ENCODE data around the gene PTGDR. TPM values are rescaled to one million over a fixed set of nuclear protein-coding genes. Genes with fewer than 3 reads are reported as not detected.

The PTGDR gene
- total and polyA plus RNA-seq, 9 of the 15 experiments (the other 6 are each of a cell fraction or from before 2014, with no cell fraction given), result not detected

DNA sequence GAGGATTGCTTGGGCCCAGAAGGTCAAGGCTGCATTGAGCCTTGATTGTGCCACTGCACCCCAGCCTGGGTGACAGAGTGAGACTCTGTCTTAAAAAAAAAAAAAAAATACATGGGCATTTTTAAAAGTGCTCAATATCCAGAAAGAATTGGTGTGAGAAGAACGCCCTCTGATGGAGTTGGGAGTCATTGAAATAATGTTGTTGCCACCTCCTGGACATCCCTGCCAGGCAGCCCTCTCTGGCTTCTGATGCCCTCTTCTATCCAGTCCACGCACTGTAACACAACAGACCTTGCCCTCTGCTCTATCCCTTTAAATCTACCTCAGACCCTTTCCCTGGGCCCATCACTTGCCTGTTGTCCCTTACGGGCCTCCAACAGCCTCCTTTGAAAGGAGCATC is 4.9 kb downstream of the PTGDR start:
- CTCF ChIA-PET (ENCODE audit: low intra/inter-chr PET ratio), result no interaction called here
- ATAC-seq (0 out of 3 replicates have a peak, but pooled peaks have one; percentile 25), FAIRE-seq (no peak), DNase-seq (ENCODE audit: extremely low read depth in 1 of 4, low spot score in 3 of 4) (peak in 2 of 4 experiments; percentile 5 to 7)
- Histone ChIP-seq H3K27ac (ENCODE audit: extremely low read depth, low read depth, low read length) (no peak overlapping the region), H2AFZ (ENCODE audit: low read depth, low read length) (no peak overlapping the region), H3K9ac (ENCODE audit: insufficient read depth in 1 of 2, low read depth in 2 of 2, low read length in 2 of 2) (no peak overlapping the region), H3K9me1 (ENCODE audit: control insufficient read depth, insufficient read depth, low read length) (no peaks in the 10 kb centered on the region), H3K79me2 (ENCODE audit: control insufficient read depth, insufficient read depth, low read length) (no peaks in the 10 kb centered on the region), H3K4me1 (replicated peaks in 1 of 2; ENCODE audit: control insufficient read depth in 2 of 2, insufficient read depth in 2 of 2, low read length in 2 of 2) (no peaks in the 10 kb centered on the region), H3K36me3 (ENCODE audit: control insufficient read depth, insufficient read depth, low read length) (no peaks in the 10 kb centered on the region), H3K9me3 (replicated peaks; ENCODE audit: control insufficient read depth, insufficient read depth, low read depth, low read length) (no peaks in the 10 kb centered on the region), H3K4me3 (no peak overlapping the region), H4K20me1 (replicated peaks; ENCODE audit: control insufficient read depth, insufficient read depth, low read length) (no peaks in the 10 kb centered on the region), H3K27me3 (ENCODE audit: control insufficient read depth in 2 of 2, insufficient read depth in 2 of 2, low read length in 2 of 2) (peaks cover 0 to 18% of the 10 kb centered on the region in 2 experiments; a peak in 2 of 5 replicates), H3K4me2 (ENCODE audit: insufficient read depth, low read length) (no peak overlapping the region)
- in situ Hi-C loops (cut with MboI), result no loop called here
- TF ChIP-seq, protein P1, sequence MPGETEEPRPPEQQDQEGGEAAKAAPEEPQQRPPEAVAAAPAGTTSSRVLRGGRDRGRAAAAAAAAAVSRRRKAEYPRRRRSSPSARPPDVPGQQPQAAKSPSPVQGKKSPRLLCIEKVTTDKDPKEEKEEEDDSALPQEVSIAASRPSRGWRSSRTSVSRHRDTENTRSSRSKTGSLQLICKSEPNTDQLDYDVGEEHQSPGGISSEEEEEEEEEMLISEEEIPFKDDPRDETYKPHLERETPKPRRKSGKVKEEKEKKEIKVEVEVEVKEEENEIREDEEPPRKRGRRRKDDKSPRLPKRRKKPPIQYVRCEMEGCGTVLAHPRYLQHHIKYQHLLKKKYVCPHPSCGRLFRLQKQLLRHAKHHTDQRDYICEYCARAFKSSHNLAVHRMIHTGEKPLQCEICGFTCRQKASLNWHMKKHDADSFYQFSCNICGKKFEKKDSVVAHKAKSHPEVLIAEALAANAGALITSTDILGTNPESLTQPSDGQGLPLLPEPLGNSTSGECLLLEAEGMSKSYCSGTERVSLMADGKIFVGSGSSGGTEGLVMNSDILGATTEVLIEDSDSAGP (CRISPR knock-in tag; IDR thresholded peaks at IDR 0.05), result no peak
- TF ChIP-seq, protein P2, sequence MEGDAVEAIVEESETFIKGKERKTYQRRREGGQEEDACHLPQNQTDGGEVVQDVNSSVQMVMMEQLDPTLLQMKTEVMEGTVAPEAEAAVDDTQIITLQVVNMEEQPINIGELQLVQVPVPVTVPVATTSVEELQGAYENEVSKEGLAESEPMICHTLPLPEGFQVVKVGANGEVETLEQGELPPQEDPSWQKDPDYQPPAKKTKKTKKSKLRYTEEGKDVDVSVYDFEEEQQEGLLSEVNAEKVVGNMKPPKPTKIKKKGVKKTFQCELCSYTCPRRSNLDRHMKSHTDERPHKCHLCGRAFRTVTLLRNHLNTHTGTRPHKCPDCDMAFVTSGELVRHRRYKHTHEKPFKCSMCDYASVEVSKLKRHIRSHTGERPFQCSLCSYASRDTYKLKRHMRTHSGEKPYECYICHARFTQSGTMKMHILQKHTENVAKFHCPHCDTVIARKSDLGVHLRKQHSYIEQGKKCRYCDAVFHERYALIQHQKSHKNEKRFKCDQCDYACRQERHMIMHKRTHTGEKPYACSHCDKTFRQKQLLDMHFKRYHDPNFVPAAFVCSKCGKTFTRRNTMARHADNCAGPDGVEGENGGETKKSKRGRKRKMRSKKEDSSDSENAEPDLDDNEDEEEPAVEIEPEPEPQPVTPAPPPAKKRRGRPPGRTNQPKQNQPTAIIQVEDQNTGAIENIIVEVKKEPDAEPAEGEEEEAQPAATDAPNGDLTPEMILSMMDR (IDR thresholded peaks at IDR 0.05 in 2 of 3, conservative IDR thresholded peaks at IDR 0.05 in 1 of 3; ENCODE audit: insufficient read depth in 2 of 3, low read depth in 1 of 3, low read length in 3 of 3), result peak; percentile 20 to 54 (median 46); a peak in 3 of 6 replicates
- no peak for TF ChIP-seq KLF16 (IDR thresholded peaks at IDR 0.05)
- TF ChIP-seq RAD21 (CRISPR knock-in tag; conservative IDR thresholded peaks at IDR 0.05 in 1 of 2, IDR thresholded peaks at IDR 0.05 in 1 of 2), result peak in 1 of 2 experiments; percentile 24; a peak in 2 of 4 replicates
- TF ChIP-seq, protein P3, sequence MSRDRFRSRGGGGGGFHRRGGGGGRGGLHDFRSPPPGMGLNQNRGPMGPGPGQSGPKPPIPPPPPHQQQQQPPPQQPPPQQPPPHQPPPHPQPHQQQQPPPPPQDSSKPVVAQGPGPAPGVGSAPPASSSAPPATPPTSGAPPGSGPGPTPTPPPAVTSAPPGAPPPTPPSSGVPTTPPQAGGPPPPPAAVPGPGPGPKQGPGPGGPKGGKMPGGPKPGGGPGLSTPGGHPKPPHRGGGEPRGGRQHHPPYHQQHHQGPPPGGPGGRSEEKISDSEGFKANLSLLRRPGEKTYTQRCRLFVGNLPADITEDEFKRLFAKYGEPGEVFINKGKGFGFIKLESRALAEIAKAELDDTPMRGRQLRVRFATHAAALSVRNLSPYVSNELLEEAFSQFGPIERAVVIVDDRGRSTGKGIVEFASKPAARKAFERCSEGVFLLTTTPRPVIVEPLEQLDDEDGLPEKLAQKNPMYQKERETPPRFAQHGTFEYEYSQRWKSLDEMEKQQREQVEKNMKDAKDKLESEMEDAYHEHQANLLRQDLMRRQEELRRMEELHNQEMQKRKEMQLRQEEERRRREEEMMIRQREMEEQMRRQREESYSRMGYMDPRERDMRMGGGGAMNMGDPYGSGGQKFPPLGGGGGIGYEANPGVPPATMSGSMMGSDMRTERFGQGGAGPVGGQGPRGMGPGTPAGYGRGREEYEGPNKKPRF (IDR thresholded peaks at IDR 0.05; ENCODE audit: low read depth, low read length), result no peak
- 0 out of 2 replicates have a peak, but pooled peaks have one; percentile 16 for TF ChIP-seq ZNF384 (IDR thresholded peaks at IDR 0.05; ENCODE audit: low read depth, low read length)
- TF ChIP-seq KAT2B (IDR thresholded peaks at IDR 0.05; ENCODE audit: low read depth, low read length), result no peak
- TF ChIP-seq, protein P4, sequence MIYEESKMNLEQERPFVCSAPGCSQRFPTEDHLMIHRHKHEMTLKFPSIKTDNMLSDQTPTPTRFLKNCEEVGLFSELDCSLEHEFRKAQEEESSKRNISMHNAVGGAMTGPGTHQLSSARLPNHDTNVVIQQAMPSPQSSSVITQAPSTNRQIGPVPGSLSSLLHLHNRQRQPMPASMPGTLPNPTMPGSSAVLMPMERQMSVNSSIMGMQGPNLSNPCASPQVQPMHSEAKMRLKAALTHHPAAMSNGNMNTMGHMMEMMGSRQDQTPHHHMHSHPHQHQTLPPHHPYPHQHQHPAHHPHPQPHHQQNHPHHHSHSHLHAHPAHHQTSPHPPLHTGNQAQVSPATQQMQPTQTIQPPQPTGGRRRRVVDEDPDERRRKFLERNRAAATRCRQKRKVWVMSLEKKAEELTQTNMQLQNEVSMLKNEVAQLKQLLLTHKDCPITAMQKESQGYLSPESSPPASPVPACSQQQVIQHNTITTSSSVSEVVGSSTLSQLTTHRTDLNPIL (CRISPR knock-in tag; IDR thresholded peaks at IDR 0.05), result no peak
- intact Hi-C loops (cut with micrococcal nuclease), result loop anchor here (10.0 kb wide), 1 partner anchor 278 kb away; no protein-coding TSS in a partner anchor
- BruUV-seq (replicated peaks), result no TSS peak
- POLR2A ChIA-PET, result interaction anchor here (0.6 kb wide), 1 partner anchor 1382 kb away, joined by 3 read pairs; no protein-coding TSS in a partner anchor
- WGBS (ENCODE audit: insufficient coverage, low coverage, missing lambda C conversion rate), result 0% methylated on average over 2 of the region's 3 CpGs
